Mesendoderm (in vitro differentiated cells): ENCODE measurements around the gene PPP1R26.

ENCODE experiments used
- DNase-seq: peaks from one replicate; pipeline ENCODE4 v3.0.0; 2013
- H2AK5ac ChIP-seq: 2 replicates; pipeline ENCODE4 v1.6.1; 2013; ENCODE audit warnings: low read length, inconsistent platforms
- H2BK120ac ChIP-seq: 2 replicates; pipeline ENCODE4 v1.6.1; 2013; ENCODE audit warnings: low read depth, mild to moderate bottlenecking, low read length, moderate library complexity, mixed read lengths
- H2BK15ac ChIP-seq: replicated peaks from 2 replicates; pipeline ENCODE4 v1.6.1; 2013; ENCODE audit warnings: low read depth, mild to moderate bottlenecking, moderate library complexity
- H2BK5ac ChIP-seq: 2 replicates; pipeline ENCODE4 v1.6.1; 2013; ENCODE audit warnings: low read length, inconsistent platforms
- H3K18ac ChIP-seq: 2 replicates; pipeline ENCODE4 v1.6.1; 2013; ENCODE audit warnings: mild to moderate bottlenecking, low read length, mixed read lengths
- H3K23ac ChIP-seq: one replicate; pipeline ENCODE4 v1.6.1; 2013; ENCODE audit warnings: low read length
- H3K27ac ChIP-seq: 2 replicates; pipeline ENCODE4 v1.5.1; 2013; ENCODE audit warnings: low read depth, mild to moderate bottlenecking, inconsistent platforms, low read length, moderate library complexity
- H3K27me3 ChIP-seq: 2 replicates; pipeline ENCODE4 v1.6.1; 2013; ENCODE audit warnings: low read length, control low read depth, mild to moderate bottlenecking, inconsistent platforms; ENCODE audit not compliant: insufficient read depth, poor library complexity
- H3K36me3 ChIP-seq: 2 replicates; pipeline ENCODE4 v1.6.1; 2013; ENCODE audit warnings: low read length, inconsistent platforms; ENCODE audit not compliant: control insufficient read depth, insufficient read depth
- H3K4ac ChIP-seq: one replicate; pipeline ENCODE4 v1.6.1; 2013; ENCODE audit warnings: low read depth, mild to moderate bottlenecking, low read length, moderate library complexity
- H3K4me1 ChIP-seq: 2 replicates; pipeline ENCODE4 v1.6.1; 2013; ENCODE audit warnings: low read depth, low read length, inconsistent platforms; ENCODE audit not compliant: control insufficient read depth
- H3K4me2 ChIP-seq: 2 replicates; pipeline ENCODE4 v1.6.1; 2013; ENCODE audit warnings: low read length
- H3K4me3 ChIP-seq: 2 replicates; pipeline ENCODE4 v1.5.1; 2013; ENCODE audit warnings: mild to moderate bottlenecking, low read length
- H3K56ac ChIP-seq: one replicate; pipeline ENCODE4 v1.6.1; 2013; ENCODE audit warnings: low read length
- H3K79me1 ChIP-seq: 2 replicates; pipeline ENCODE4 v1.6.1; 2013; ENCODE audit warnings: low read length, inconsistent platforms
- H3K79me2 ChIP-seq: 2 replicates; pipeline ENCODE4 v1.6.1; 2013; ENCODE audit warnings: mild to moderate bottlenecking, low read length; ENCODE audit not compliant: control insufficient read depth, insufficient read depth
- H3K9ac ChIP-seq: 2 replicates; pipeline ENCODE4 v1.6.1; 2013; ENCODE audit warnings: low read length, inconsistent platforms
- H4K5ac ChIP-seq: one replicate; pipeline ENCODE4 v1.6.1; 2013; ENCODE audit warnings: low read length
- H4K8ac ChIP-seq: one replicate; pipeline ENCODE4 v1.6.1; 2013; ENCODE audit warnings: low read depth, mild to moderate bottlenecking, control low read depth, low read length, moderate library complexity
- WGBS: extraction: QIAGEN DNeasy Blood & Tissue Kit; methylation state at CpG from one replicate; pipeline ENCODE4 v1.1.7; 2013; ENCODE audit warnings: low lambda C conversion rate, missing lambda C conversion rate; ENCODE audit not compliant: insufficient coverage; ENCODE audit errors: extremely low coverage; 5-methylcytosine and 5-hydroxymethylcytosine counted together

Gene PPP1R26

GRCh38 chr9:135491764-135492163 lies 12.2 kb downstream of the PPP1R26 start:
- Histone ChIP-seq H2AK5ac (no peak overlapping the region), H3K4me3 (no peak overlapping the region), H3K27ac (no peak overlapping the region), H3K18ac (no peak overlapping the region), H3K27me3 (no peaks in the 10 kb centered on the region), H4K8ac (no peak overlapping the region), H3K79me2 (no peaks in the 10 kb centered on the region), H3K79me1 (no peaks in the 10 kb centered on the region), H4K5ac (no peak overlapping the region), H3K23ac (no peak overlapping the region), H3K56ac (no peak overlapping the region), H2BK15ac (no peak overlapping the region), H3K36me3 (peaks cover 1% of the 10 kb centered on the region), H2BK5ac (no peak overlapping the region), H3K4me2 (no peak overlapping the region), H3K4me1 (no peaks in the 10 kb centered on the region), H2BK120ac (no peak overlapping the region), H3K4ac (no peak overlapping the region), H3K9ac (no peak overlapping the region)
- WGBS, result no CpG with 5 or more reads among the region's 4 CpGs
- no peak for DNase-seq

- no peak overlapping the region for H3K23ac ChIP-seq
- H4K5ac ChIP-seq, result no peak overlapping the region
- H3K4me2 ChIP-seq, result no peak overlapping the region
- no peaks in the 10 kb centered on the region for H3K79me2 ChIP-seq
- no CpG with 5 or more reads among the region's 27 CpGs for WGBS
- no peak overlapping the region for H3K56ac ChIP-seq
- no peaks in the 10 kb centered on the region for H3K27me3 ChIP-seq
- no peak overlapping the region for H3K18ac ChIP-seq
- H3K79me1 ChIP-seq, result no peaks in the 10 kb centered on the region
- DNase-seq, result no peak
- H3K27ac ChIP-seq, result no peak overlapping the region
- H2BK15ac ChIP-seq, result no peak overlapping the region
- no peak overlapping the region for H2BK120ac ChIP-seq
- H4K8ac ChIP-seq, result no peak overlapping the region
- no peaks in the 10 kb centered on the region for H3K4me1 ChIP-seq
- H2AK5ac ChIP-seq, result no peak overlapping the region
- H3K9ac ChIP-seq, result no peak overlapping the region
- no peak overlapping the region for H2BK5ac ChIP-seq
- no peak overlapping the region for H3K4ac ChIP-seq
- H3K36me3 ChIP-seq, result peaks cover 1% of the 10 kb centered on the region
- no peak overlapping the region for H3K4me3 ChIP-seq
These were observed 13.5 kb downstream of the PPP1R26 start for GRCh38 chr9:135492886-135493669.

- Histone ChIP-seq H4K8ac (no peak overlapping the region), H3K27me3 (no peaks in the 10 kb centered on the region), H3K56ac (no peak overlapping the region), H3K79me2 (no peaks in the 10 kb centered on the region), H2BK120ac (no peak overlapping the region), H3K4me3 (no peak overlapping the region), H2AK5ac (no peak overlapping the region), H2BK15ac (no peak overlapping the region), H3K18ac (no peak overlapping the region), H3K27ac (no peak overlapping the region), H3K4me1 (no peaks in the 10 kb centered on the region), H3K79me1 (no peaks in the 10 kb centered on the region), H3K36me3 (no peaks in the 10 kb centered on the region), H3K23ac (no peak overlapping the region), H2BK5ac (no peak overlapping the region), H3K9ac (no peak overlapping the region), H4K5ac (no peak overlapping the region), H3K4ac (no peak overlapping the region), H3K4me2 (no peak overlapping the region)
- no CpG with 5 or more reads among the region's 30 CpGs for WGBS
- DNase-seq, result no peak
These were observed 15.4 kb downstream of the PPP1R26 start for GRCh38 chr9:135494791-135495559.

GRCh38 chr9:135498381-135499126 lies 19.0 kb downstream of the PPP1R26 start:
- Histone ChIP-seq H3K27ac (no peak overlapping the region), H2BK5ac (no peak overlapping the region), H3K56ac (no peak overlapping the region), H3K27me3 (no peaks in the 10 kb centered on the region), H4K5ac (no peak overlapping the region), H3K79me2 (peaks cover 16% of the 10 kb centered on the region), H3K18ac (no peak overlapping the region), H2BK120ac (no peak overlapping the region), H3K36me3 (peaks cover 3% of the 10 kb centered on the region), H3K4me1 (no peaks in the 10 kb centered on the region), H3K9ac (no peak overlapping the region), H4K8ac (no peak overlapping the region), H2BK15ac (no peak overlapping the region), H3K4me2 (no peak overlapping the region), H3K79me1 (peaks cover 13% of the 10 kb centered on the region), H3K4ac (no peak overlapping the region), H3K4me3 (no peak overlapping the region), H3K23ac (no peak overlapping the region), H2AK5ac (no peak overlapping the region)
- no peak for DNase-seq
- WGBS, result no CpG with 5 or more reads among the region's 15 CpGs

GRCh38 chr9:135499326-135500070 lies 19.9 kb downstream of the PPP1R26 start:
- Histone ChIP-seq H3K4me1 (no peaks in the 10 kb centered on the region), H3K27ac (no peak overlapping the region), H3K79me1 (peaks cover 14% of the 10 kb centered on the region), H3K18ac (no peak overlapping the region), H3K56ac (peak overlapping the region; percentile 63), H4K5ac (no peak overlapping the region), H2AK5ac (no peak overlapping the region), H3K4ac (no peak overlapping the region), H3K4me2 (peak overlapping the region; percentile 51), H2BK5ac (no peak overlapping the region), H4K8ac (no peak overlapping the region), H2BK15ac (no peak overlapping the region), H3K4me3 (peak overlapping the region; percentile 15), H3K36me3 (peaks cover 10% of the 10 kb centered on the region), H3K23ac (no peak overlapping the region), H2BK120ac (no peak overlapping the region), H3K27me3 (no peaks in the 10 kb centered on the region), H3K79me2 (peaks cover 16% of the 10 kb centered on the region), H3K9ac (peak overlapping the region; percentile 59)
- no CpG with 5 or more reads among the region's 58 CpGs for WGBS
- DNase-seq, result peak; percentile 90
